ENCODE data around the gene CCL23. TPM values are rescaled to one million over a fixed set of nuclear protein-coding genes. Genes with fewer than 3 reads are reported as not detected.

The CCL23 gene
- not detected for total RNA-seq

DNA sequence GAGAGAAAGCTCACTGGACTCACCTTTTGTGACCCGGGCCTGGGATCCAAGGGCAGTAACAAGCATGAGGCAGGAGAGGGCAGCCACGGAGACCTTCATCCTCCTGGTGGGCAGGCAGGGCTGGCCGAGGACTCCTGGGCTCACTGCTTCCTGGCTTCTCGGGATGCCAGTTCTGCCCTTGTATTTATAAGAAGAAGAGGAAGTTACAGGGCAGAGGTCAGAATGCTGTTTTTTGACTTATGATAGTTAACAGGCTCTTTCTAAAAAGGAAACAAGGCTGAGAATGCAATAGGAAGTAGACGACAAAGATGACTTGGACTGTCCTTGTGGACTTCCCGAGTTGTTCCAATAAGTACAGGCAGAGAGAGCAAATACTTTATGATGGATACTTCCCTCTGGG is at the start of gene CCL23:
Gene CCL23, minus strand, starts transcription at position 174 of the 400 bp plus-strand sequence. Its CDS starts 75 bp downstream, at position 99.

GRCh38 chr17:36063786-36064541 is 46.2 kb upstream of the CCL23 start, which contains the start of gene CCL18:
Gene CCL18 (plus strand): TSS chr17:36064272. CDS start chr17:36064343, 71 bp downstream.

GRCh38 chr17:36001110-36001771 is 16.5 kb downstream of the CCL23 start, which contains the start of gene CCL15:
Gene CCL15 (minus strand): TSS chr17:36001553. CDS start chr17:36001492, 61 bp downstream.

GRCh38 chr17:35986643-35987042 is 31.1 kb downstream of the CCL23 start, which contains the start of gene CCL14:
Gene CCL14 (minus strand): TSS chr17:35986729. CDS start chr17:35986649, 80 bp downstream.

GRCh38 chr17:35981246-35981645 is 36.5 kb downstream of the CCL23 start, which contains the start of gene CCL16:
Gene CCL16 (minus strand): TSS chr17:35981497. CDS start chr17:35981420, 77 bp downstream.

Other genes with a start within 250 kb of the CCL23 start
- under 1 TPM in 1 of 2 experiments, not detected in 1; 0.43 TPM for gene MMP28, start 222.3 kb downstream of the CCL23 start, total RNA-seq
- gene TAF15, start 208.5 kb downstream of the CCL23 start, total RNA-seq, result 100 to 1,000 TPM; 239 to 249 TPM
- under 1 TPM in 1 of 2 experiments, not detected in 1; 0.22 TPM for gene HEATR9, start 149.1 kb downstream of the CCL23 start, total RNA-seq
- 10 to 100 TPM; 30.5 to 32.7 TPM for gene CCL5, start 137.6 kb downstream of the CCL23 start, total RNA-seq
- gene RDM1, start 87.2 kb downstream of the CCL23 start, total RNA-seq, result 10 to 100 TPM in 1 of 2 experiments, 1 to 10 TPM in 1; 9.1 to 10.5 TPM
- gene LYZL6, start 74.3 kb downstream of the CCL23 start, total RNA-seq, result not detected
- gene CCL16, start 36.5 kb downstream of the CCL23 start, total RNA-seq, result not detected
- gene CCL14, start 31.2 kb downstream of the CCL23 start, total RNA-seq, result not detected
- gene CCL15, start 16.4 kb downstream of the CCL23 start, total RNA-seq, result not detected
- gene CCL18, start 46.3 kb upstream of the CCL23 start, total RNA-seq, result not detected
- 1 to 10 TPM; 7.3 to 8.8 TPM for gene CCL3, start 72.2 kb upstream of the CCL23 start, total RNA-seq
- gene CCL4, start 85.9 kb upstream of the CCL23 start, total RNA-seq, result 1 to 10 TPM; 3.1 to 3.6 TPM
- gene TBC1D3B, start 158.7 kb upstream of the CCL23 start, total RNA-seq, result 1 to 10 TPM; 8.1 to 8.4 TPM
- under 1 TPM in 1 of 2 experiments, not detected in 1; 0.28 TPM for gene CCL3L1, start 178.8 kb upstream of the CCL23 start, total RNA-seq
- not detected for gene CCL4L2, start 193.1 kb upstream of the CCL23 start, total RNA-seq
- under 1 TPM; 0.17 to 0.18 TPM for gene TBC1D3I, start 246.6 kb upstream of the CCL23 start, total RNA-seq